Activated naive CD8-positive, alpha-beta T cell treated with anti-CD3 and anti-CD28 coated beads, Interleukin-2, amount 50 U/mL, for 16 hours (primary cell): Measurements from ENCODE around the gene FCSK.

ENCODE experiments used
- DNase-seq: peaks from one replicate; pipeline ENCODE4 v3.0.0-alpha.2; 2020; ENCODE audit warnings: low read depth, low spot score

The FCSK gene

GRCh38 chr16:70476272-70477020 is 22.1 kb downstream of the FCSK start:
- no peak for DNase-seq

- no peak for DNase-seq
Observed at GRCh38 chr16:70478169-70478568, 23.8 kb downstream of the FCSK start.

GRCh38 chr16:70478912-70479341 is 24.5 kb downstream of the FCSK start:
- no peak for DNase-seq

- no peak for DNase-seq
Observed at GRCh38 chr16:70480127-70481105, 26.0 kb downstream of the FCSK start.

- no peak for DNase-seq
Observed at GRCh38 chr16:70481929-70482536, 27.6 kb downstream of the FCSK start.

GRCh38 chr16:70482624-70483023 is 28.2 kb downstream of the FCSK start:
- DNase-seq, result no peak

GRCh38 chr16:70483426-70483825 is 29.0 kb downstream of the FCSK start:
- DNase-seq, result no peak

GRCh38 chr16:70484867-70485266 is 30.5 kb downstream of the FCSK start:
- no peak for DNase-seq

- no peak for DNase-seq
Observed at GRCh38 chr16:70490261-70490660, 35.9 kb downstream of the FCSK start.

- DNase-seq, result no peak
Observed at GRCh38 chr16:70493802-70494201, 39.4 kb downstream of the FCSK start.

GRCh38 chr16:70494202-70494770 is 39.9 kb downstream of the FCSK start:
- no peak for DNase-seq

GRCh38 chr16:70494777-70495176 is 40.4 kb downstream of the FCSK start:
- DNase-seq, result no peak

- no peak for DNase-seq
Observed at GRCh38 chr16:70495425-70496182, 41.2 kb downstream of the FCSK start.

- DNase-seq, result no peak
Observed at GRCh38 chr16:70496513-70496912, 42.1 kb downstream of the FCSK start.

GRCh38 chr16:70508752-70509151 is 54.4 kb downstream of the FCSK start:
- DNase-seq, result no peak

GRCh38 chr16:70510216-70510615 is 55.8 kb downstream of the FCSK start:
- DNase-seq, result no peak

- no peak for DNase-seq
Observed at GRCh38 chr16:70511833-70512232, 57.4 kb downstream of the FCSK start.

- DNase-seq, result no peak
Observed at GRCh38 chr16:70512456-70512855, 58.1 kb downstream of the FCSK start.

- no peak for DNase-seq
Observed at GRCh38 chr16:70520612-70521297, 66.4 kb downstream of the FCSK start.
